Activated CD8-positive, alpha-beta memory T cell treated with anti-CD3 and anti-CD28 coated beads for 4 hours (primary cell): ENCODE data around the gene MEGF11.
"Not testable (repeated sequence)": the region's sequence is repeated elsewhere in the genome, so short reads cannot be mapped to it uniquely, and the experiment has no call there.

Source experiments
- DNase-seq, 2 donors: peaks; one replicate each; pipeline ENCODE4 v3.0.0-alpha.2; 2020; ENCODE audit warnings: low read depth in 2 of 2

Gene MEGF11

DNA sequence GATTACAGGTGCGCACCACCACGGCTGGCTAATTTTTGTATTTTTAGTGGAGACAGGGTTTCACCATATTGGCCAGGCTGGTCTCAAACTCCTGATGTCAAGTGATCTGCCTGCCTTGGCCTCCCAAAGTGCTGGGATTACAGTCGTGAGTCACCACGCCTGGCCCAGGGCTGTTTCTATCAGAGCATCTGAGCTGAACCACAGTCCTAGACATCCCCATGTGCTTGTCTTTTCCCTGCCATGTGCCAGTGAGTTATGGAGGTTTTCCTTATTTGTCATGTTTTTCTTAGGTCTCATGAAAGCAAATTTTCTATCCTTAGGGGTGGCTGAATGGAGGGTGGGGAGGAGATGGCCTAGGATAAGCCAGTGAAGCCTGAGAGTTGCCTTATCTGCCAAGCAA is 250.4 kb downstream of the MEGF11 start:
- DNase-seq, result not testable (repeated sequence)

DNA sequence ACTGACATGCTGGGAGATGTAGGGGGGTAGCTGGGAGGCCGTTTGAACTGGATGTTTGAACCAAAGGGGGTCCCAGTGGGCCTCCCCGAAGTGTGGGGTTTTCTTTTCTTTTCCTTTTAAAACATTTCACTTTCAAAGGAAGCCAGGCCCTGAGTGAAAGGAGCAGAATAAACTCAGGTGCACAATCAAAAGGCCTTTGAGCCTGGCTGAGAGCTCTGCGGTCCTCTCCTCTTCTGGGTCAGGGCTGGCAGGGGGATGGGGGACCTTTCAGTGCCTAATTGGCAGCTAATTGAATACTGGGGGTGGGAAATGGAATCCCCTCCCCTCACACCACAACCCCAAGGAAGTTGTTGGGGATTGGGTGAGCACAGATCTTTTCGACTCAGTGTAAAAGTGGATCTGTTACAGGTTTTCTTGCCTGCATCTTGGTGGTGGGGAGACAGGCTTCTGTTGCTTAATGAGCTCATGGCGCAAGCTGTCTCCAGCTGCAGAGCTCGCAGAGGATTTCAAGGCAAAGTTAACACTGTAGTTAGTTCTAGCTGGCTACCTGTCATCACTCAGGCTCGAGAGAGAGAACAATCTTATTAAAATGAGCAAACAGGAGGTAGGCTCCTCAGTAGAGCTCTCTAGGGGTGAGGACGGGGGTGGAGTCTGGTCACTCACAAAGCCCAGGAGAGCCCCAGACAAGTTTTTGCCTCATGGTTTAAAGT is 251.7 kb downstream of the MEGF11 start:
- DNase-seq, result no peak

DNA sequence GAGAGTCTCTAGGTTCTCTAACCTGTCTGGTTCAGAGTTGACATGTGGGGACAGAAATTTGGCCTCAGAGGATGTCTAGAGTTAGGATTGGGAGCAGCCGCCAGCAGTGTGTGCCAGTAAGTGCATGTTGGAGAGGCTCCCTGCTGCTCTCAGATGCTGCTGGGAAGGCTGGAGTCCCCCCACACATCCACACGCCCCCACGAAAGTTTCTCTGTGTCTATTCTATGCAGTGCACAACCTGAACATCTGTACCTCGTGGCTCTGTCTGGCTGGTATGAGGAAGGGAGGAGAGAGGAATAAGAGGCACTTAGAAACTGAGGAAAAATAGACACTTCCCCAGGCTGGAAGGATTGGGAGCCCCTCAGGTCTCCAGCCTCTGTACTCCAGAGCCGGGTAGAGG is 252.5 kb downstream of the MEGF11 start:
- DNase-seq, result no peak

DNA sequence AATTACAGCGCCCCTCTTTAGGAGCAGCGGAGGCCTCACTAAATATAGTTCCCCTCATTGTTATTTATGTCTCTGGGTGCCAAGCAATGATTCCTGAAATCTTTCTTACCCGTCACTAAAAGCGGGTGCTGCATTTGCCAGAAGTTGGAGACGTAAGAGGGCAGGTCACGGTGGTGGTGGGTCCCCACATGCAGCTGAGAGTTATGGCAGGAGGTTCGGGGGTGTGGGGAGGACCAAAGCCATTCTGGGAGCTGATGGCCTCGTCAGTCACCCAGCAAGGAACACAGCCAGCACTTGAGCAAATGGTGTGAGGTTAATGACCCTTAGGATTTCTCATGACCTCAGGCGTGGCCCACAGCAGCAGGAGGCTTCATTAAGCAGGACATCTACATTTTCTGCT is 255.1 kb downstream of the MEGF11 start:
- DNase-seq, result no peak

DNA sequence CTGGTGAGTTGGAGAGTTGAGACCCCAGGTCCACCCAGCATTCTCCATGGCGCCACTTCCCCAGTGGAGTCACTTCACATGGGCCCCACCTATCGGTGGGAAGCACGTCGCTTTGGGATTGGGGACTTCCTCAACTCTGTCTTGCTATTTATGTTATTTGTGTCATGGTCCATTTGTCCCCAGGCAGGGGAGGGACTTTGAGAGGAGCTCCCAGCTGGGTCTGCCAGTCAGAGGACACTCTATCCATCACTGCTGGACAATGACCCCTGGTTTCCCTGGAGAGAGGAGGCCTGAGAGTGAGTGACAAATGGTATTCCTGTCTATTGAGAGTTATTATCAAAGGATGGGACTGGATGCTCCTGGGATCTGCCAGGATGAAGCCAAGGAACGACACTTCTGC is 256.6 kb downstream of the MEGF11 start:
- DNase-seq, result no peak

DNA sequence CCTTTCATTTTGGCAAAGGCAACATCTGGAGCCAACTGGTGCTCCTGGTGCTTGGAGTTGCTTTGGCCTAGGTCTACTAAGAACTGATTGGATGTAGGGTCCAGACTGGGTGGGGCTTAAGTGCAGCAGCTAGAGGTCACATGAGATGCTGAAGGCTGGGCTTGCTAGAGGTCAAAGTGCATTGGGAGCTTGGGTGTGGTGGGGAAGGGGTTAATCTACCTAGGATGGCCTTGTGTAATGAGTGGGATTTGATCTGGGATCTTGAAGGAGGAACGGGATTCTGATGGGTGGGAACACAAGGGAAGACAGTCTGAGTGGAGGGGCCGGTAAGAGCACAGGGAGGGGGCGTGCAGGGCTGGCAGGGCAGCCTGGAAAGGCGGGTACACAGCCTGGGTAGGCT is 258.7 kb downstream of the MEGF11 start:
- no peak for DNase-seq

DNA sequence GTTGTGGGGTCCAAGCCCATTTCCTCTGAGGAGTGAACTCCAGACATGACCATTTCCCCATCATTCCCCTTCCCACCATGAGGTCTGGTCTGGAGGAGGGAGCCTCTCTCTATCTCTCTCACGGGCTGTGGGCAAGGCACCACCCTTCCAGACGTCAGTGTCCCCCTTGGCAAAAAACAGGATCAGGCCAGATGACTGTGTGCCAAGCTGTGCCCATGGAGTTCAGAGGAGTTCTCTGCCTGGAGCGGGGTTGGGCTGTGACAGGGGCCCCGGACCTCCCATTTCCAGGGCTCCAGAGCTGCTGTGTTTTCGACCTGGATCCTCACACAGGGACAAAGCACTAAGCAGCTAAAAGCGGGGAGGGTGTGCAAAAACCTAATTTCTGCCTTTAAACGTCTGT is 259.8 kb downstream of the MEGF11 start:
- DNase-seq, result no peak

DNA sequence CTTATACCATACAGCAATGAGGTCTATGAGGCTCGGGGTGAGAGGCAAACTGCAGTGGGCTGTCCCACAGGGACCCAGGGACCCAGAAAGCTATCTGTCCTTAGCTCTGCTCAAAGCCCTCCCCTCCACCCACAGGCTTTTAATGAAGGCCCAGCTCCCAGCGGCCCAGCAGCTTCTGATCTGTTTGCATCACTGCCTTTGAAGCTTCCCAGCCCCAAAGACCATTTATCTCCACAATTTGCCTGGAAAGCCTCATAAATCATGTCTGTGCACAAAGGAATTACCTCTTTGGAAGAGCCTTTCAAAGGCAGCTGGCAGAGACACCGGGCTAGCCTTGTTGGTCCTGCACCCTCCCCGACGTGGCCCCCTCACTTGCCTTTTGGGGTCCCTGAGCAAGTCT is 260.3 kb downstream of the MEGF11 start:
- no peak for DNase-seq

DNA sequence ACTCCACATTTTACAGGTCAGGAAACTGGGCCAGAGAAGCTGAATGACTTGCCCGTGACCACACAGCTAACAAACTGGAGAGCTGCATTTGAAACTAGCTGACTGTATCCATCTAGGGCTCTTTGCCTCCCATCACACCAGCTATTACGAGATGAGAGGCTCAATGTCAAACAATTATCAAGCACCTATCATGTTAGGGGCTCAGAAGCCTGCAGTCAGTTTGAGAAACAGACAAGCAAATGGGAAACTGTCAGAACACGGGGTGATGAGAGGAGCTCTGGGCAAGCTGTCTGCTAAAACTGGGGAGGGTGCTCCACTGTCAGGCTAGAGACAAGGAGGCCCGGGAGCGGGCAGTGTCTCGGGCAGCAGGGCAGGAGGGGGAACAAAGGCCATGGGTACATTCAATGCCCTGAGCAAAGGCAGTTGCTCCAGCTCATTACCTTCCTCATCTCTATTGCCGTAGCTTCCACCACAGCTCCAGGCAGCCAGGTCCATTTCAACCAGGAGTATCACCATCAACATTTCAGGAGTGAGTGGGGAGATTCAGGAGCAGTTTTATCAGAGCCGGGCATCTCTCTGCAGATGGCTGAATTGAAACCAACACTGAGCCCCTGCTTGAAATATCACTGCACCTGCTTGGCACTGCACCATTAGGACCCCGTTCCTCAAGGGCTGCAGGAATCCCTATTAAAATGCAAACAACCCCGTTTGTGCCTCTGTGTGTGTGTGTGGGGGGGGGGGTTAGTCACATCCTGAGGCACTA is 261.6 kb downstream of the MEGF11 start:
- DNase-seq, result no peak

DNA sequence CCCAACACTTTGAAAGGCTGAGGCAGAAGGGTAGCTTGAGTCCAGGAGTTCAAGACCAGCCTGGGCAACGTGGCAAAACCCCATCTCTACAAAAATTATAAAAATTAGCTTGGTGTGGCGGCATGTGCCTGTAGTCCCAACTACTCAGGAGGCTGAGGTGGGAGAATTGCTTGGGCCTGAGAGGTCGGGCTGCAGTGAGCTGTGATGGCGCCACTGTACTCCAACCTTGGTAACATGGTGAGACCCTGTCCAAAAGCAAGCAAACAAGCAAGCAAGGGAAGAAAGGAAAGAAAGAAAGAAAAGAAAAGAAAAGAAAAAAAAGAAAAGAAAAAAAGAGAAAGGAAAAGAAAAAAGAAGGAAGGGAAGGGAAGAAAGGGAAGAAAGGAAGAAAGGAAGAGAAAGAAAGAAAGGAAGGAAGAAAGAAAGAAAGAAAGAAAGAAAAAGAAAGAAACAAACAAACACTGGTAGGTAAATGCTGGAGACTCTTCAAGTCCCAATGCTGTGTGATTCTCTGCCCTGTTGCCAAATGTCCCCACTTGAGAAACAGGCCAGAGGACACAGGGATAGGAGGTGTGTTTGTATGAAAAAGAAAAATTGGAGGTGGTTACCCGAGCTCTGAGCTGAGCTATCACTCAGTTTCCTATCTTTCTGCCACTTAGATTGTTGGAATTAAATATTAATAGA is 263.1 kb downstream of the MEGF11 start:
- no peak for DNase-seq

DNA sequence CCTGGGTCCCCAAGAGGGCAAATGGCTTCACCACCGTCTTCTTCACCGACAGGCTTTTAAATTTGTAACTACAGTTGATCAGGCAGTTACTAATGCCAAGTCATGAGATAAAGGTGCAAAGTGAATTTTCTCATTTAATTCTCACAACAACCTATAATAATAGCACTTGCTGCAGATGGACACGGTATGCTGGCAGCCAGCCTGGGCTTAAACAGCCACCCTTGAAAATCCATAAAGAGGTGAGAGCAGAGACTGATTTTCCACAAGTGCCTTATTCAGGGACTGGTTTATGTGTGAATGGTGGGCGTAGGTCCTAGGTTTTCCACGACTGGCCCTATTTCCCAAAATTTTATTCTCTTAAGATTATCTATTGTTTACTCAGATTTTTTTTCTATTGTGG is 266.4 kb downstream of the MEGF11 start:
- DNase-seq, result no peak

DNA sequence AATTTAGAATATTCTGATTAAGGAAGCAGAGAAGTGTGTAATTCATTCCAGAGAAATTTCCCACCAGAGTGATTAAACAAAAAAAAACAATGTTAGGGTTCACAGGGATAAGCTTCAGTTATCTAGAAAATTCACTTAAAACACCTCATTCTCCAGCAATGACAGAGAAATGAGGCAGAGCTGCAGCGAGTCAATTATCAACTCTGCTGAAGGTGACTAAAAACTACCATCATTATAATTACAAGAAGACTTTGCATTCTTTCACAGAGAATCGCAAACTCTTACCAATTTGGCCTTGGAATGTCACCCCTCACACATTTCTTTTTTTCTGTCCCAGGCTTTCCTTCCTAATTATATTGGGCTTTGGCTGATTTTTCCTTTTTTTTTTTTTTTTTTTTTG is 267.1 kb downstream of the MEGF11 start:
- DNase-seq, result no peak

DNA sequence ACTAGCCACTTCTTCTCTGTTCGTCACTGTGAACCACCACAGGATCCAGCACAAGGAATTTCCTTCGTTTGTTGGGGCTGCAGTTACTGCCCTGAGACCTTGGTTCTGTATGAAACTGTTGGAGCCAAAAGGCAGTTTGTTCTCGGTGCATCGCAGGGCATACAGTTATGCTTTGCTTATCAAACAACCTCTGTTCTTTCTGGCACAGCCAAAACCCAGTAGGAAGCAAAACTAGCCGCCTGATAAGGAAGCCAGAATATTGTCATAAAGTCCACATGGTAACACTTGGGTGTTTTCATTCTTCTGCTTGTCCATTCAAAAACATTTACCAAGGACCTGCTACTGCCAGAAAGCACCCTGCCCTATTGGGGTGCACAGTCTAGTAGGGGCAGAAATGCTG is 268.2 kb downstream of the MEGF11 start:
- DNase-seq, result no peak

DNA sequence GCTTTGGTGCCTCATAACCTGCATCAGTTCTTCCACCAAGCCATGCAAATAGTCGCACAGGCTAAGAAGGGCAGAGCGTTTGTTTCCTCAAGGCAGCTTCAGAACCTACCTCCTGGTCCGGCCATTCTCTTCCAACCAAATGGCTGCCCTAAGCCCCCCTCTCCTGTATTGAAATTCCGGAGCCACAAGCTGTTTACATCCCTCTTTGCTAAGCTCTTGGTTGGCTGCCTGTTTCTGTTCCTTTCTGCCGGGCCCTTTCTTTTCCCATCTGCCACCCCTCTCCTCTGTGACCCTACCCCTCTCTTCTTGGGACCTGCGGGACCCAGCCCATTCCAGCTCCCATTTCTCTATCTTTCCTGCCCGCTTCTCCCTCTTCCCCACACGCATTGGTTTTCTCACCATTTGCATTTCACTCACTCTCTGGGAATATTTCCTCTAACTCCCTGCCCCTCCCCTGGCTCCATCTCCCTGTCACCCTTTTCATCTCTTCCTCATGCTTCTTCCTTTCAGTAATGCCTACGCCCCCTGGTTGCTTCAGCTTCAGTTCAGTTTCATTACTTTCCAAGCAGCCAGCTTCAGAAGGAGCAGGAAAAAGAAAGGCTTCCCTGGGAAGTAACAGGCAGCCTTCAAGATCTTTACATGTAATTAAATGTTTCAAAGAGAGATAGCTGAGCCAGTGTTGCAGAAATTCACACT is 270.8 kb downstream of the MEGF11 start:
- DNase-seq, result no peak

DNA sequence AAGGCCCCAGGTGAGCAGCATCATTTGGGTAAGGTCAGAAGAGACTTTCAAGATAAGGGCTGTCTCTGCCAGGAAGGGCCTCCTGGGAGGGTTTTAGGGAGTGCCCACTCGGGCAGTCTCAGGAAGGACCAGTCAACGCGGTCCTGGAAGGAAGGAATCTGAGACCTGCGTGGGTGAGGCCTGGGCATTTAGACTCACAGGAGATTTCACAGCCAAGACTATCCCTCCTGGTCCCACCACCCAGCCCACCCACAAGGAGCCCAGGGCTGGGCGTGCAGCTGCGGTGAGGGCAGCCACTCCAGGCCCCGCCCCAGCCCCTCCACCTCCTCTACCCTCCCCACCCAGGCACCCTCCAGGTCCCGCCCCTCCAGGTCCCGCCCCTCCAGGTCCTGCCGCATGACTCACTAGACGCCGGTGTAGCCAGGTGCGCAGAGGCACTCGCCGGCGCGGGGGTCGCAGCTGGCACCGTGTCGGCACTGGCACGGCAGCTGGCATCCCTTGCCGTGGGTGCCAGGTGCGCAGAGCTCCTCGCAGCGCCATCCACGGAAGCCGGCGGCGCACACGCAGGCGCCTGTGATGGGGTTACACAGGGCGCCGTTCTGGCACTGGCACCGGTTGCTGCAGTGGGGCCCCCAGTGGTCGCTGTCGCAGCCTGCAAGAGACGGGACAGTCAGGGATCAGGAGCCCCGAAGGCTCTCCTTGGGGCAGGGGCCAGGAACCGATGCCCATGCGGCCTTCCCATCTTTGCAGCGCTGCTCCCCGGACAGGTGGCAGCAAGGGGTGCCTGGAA is 271.5 kb downstream of the MEGF11 start:
- peak; percentile 46 to 48 for DNase-seq

DNA sequence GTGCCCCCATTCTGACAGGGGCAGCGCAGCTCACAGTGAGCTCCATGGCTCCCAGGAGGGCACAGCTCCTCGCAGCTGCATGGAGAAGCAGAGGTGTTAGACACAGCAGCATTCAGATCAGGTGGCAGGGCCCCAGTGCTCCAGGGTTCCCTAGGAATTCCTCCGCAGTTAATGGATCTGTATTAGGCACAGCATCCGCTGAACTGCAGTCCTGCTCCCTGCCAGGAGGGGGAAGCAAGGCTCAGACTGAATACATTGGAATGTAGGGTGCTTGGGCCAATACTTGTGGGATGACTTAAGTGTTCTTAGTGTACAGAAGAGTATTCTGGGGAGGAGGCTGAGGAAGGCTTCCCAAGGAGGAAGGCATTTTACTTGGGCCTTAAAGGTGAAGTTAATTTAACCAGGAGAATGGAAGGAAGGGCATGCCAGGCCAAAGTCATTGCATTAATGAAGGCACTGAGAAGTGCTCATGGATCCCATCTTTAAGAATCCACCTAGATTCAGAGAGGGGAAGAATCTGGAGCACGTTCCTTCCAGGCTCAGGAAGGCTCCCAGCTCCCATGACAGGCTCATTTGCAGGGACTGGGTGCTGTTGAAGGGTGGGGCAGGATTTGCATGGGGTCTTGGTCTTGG is 272.6 kb downstream of the MEGF11 start:
- DNase-seq, result no peak

DNA sequence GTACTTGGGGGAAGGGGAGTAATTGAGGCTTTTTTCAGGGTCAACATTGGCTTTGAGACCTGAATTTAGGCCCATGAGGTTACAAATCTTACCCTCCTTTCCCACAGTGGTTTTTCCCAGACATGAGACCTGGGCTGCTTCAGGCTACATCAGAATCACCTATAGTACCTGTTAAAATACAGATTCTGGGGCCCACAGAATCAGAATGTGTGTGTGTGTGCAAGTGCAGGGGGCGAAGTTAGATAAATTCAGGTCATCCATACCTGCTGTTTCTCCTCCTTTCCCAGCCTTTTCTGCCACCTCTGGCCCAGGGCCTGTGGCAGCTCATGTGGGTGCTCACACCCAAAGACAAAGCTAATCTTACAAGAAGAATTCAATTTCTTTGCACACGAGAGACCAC is 273.7 kb downstream of the MEGF11 start:
- DNase-seq, result no peak

DNA sequence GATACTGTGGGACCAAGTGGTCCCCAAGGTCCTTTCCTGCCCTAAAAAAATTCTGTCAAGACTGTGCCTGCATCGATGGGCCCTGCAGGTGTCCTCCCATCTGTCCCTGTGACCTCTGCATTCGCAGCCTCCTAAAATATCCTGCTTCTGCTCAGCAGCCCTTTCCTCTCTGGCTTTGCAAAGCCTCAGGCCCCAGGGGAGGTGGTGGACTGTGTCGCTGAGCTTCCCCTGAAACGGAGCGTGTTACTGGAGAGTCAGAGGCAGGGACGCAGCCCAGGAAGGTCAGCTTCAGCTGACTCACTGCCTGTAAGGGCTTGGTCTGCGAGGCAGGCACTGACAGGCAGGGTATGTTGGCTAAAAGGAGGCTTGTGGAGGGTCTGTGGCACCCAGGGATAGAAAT is 274.2 kb downstream of the MEGF11 start:
- DNase-seq, result no peak

DNA sequence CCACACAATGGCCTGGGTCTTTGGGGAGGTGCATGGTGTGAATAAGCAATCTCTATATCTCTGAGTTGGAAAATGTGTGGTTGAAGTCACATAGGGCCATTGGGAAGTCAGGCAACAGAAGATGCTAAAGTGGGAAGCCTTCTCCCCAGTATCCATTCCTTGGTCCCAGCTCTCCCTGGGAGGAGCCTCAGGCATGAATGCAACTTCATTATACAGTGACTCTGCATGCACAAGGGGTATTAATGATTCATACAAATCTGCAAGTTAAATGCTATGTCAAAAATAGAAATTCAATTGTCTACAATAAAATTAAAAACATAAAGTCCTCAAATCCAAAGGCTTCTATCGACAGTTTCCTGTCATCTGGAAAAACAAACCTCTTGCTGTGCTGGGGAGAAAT is 275.4 kb downstream of the MEGF11 start:
- no peak for DNase-seq

DNA sequence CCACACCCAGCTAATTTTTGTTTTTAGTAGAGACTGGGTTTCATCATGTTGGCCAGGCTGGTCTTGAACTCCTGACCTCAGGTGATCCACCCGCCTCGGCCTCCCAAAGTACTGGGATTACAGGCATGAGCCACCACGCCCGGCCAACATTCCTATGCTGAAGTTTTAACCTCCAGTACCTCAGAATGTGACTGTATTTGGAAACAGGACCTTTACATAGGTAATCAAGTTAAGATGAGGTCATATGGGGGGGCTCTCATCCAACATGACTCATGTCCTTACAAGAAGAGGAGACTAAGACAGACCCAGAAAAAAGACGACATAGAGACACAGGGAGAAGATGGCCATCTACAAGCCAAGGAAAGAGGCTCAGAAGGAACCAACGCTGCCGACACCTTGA is 277.4 kb downstream of the MEGF11 start:
- not testable (repeated sequence) for DNase-seq

DNA sequence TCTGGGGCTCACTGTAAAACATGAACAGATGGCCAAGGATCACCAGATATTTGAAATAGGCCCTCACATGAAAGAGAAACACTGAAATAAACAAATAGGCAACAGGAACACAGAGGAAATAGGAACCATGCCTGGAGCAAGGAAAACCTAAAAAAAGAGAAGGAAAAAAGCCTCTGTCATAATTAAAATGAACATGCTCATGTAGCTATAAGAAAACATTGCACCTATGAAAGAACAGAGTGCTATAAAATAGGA is 281.9 kb downstream of the MEGF11 start:
- DNase-seq, result no peak
